ENCODE measurements around the gene LSM6. TPM values are rescaled to one million over a fixed set of nuclear protein-coding genes. Genes with fewer than 3 reads are reported as not detected.

Gene LSM6
- total and polyA plus RNA-seq, 2 experiments from 2014 or later: 70.4 to 238 TPM

DNA sequence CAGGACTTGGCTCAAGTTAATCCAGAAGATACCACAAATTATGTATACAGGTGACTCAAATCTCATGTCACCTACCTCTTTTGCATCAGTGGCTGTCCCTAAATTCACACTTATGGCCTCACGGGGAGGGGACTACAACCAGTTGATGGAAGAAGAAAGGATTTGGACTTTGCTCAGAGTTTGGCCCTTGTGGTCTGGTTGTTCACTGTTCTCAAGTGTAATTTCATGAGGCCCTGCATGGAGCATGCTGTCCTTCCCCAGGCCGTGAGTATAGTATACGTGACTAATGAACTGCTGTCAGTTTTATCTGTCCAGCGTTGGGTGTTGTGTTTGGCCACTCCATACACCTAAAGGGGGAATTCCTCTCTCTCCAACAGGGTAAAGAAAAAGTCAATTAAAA is 27.5 kb upstream of the LSM6 start (continued):
- TF ChIP-seq, protein P1, sequence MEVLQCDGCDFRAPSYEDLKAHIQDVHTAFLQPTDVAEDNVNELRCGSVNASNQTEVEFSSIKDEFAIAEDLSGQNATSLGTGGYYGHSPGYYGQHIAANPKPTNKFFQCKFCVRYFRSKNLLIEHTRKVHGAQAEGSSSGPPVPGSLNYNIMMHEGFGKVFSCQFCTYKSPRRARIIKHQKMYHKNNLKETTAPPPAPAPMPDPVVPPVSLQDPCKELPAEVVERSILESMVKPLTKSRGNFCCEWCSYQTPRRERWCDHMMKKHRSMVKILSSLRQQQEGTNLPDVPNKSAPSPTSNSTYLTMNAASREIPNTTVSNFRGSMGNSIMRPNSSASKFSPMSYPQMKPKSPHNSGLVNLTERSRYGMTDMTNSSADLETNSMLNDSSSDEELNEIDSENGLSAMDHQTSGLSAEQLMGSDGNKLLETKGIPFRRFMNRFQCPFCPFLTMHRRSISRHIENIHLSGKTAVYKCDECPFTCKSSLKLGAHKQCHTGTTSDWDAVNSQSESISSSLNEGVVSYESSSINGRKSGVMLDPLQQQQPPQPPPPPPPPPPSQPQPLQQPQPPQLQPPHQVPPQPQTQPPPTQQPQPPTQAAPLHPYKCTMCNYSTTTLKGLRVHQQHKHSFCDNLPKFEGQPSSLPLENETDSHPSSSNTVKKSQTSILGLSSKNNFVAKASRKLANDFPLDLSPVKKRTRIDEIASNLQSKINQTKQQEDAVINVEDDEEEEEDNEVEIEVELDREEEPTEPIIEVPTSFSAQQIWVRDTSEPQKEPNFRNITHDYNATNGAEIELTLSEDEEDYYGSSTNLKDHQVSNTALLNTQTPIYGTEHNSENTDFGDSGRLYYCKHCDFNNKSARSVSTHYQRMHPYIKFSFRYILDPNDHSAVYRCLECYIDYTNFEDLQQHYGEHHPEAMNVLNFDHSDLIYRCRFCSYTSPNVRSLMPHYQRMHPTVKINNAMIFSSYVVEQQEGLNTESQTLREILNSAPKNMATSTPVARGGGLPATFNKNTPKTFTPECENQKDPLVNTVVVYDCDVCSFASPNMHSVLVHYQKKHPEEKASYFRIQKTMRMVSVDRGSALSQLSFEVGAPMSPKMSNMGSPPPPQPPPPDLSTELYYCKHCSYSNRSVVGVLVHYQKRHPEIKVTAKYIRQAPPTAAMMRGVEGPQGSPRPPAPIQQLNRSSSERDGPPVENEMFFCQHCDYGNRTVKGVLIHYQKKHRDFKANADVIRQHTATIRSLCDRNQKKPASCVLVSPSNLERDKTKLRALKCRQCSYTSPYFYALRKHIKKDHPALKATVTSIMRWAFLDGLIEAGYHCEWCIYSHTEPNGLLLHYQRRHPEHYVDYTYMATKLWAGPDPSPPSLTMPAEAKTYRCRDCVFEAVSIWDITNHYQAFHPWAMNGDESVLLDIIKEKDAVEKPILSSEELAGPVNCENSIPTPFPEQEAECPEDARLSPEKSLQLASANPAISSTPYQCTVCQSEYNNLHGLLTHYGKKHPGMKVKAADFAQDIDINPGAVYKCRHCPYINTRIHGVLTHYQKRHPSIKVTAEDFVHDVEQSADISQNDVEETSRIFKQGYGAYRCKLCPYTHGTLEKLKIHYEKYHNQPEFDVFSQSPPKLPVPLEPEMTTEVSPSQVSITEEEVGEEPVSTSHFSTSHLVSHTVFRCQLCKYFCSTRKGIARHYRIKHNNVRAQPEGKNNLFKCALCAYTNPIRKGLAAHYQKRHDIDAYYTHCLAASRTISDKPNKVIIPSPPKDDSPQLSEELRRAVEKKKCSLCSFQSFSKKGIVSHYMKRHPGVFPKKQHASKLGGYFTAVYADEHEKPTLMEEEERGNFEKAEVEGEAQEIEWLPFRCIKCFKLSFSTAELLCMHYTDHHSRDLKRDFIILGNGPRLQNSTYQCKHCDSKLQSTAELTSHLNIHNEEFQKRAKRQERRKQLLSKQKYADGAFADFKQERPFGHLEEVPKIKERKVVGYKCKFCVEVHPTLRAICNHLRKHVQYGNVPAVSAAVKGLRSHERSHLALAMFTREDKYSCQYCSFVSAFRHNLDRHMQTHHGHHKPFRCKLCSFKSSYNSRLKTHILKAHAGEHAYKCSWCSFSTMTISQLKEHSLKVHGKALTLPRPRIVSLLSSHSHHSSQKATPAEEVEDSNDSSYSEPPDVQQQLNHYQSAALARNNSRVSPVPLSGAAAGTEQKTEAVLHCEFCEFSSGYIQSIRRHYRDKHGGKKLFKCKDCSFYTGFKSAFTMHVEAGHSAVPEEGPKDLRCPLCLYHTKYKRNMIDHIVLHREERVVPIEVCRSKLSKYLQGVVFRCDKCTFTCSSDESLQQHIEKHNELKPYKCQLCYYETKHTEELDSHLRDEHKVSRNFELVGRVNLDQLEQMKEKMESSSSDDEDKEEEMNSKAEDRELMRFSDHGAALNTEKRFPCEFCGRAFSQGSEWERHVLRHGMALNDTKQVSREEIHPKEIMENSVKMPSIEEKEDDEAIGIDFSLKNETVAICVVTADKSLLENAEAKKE (CRISPR knock-in tag; IDR thresholded peaks at IDR 0.05): no peak
- TF ChIP-seq ZNF331 (CRISPR knock-in tag; IDR thresholded peaks at IDR 0.05; ENCODE audit: low read depth): no peak
- TF ChIP-seq EZH2phosphoT487 (IDR thresholded peaks at IDR 0.05; ENCODE audit: unreplicated experiment): no peak
- no peak for TF ChIP-seq ZNF114 (CRISPR knock-in tag; IDR thresholded peaks at IDR 0.05)

DNA sequence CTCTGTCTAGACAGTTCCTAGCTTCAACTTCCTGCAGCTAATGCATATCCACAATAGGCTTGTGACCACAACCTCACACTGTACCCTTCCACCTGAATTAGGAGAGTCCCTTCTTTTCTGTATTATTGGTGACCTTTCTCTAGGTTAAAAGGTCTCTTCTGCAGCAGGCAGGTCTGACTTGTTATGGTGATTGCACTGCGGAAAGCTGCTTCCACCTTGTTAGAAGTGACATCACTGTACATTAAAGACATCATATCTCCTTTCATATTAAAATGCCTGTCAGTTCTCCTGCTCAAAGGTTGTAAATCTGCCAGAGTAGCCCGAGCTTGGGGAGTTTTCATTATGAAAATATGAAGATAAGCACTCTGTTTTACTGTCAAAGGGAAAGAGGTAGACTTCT is 21.5 kb upstream of the LSM6 start:
- Mint-ChIP-seq H3K9me3 (no peaks in the 10 kb centered on the region), H3K36me3 (ENCODE audit: low read depth) (no peaks in the 10 kb centered on the region), H3K4me1 (peaks cover 20% of the 10 kb centered on the region), H3K27me3 (ENCODE audit: insufficient read depth, low read depth, poor library complexity) (no peaks in the 10 kb centered on the region), H3K4me3 (no peak overlapping the region), H3K27ac (no peak overlapping the region)
- Histone ChIP-seq H3K9me2 (ENCODE audit: insufficient read depth) (no peaks in the 10 kb centered on the region), H3K79me2 (replicated peaks; ENCODE audit: insufficient read depth) (no peaks in the 10 kb centered on the region), H3K27me3 (ENCODE audit: insufficient read depth) (no peaks in the 10 kb centered on the region), H3K27ac (ENCODE audit: low read depth) (no peak overlapping the region), H3K4me3 (no peak overlapping the region), H3K4me1 (ENCODE audit: insufficient read depth) (peaks cover 9% of the 10 kb centered on the region), H3K36me3 (ENCODE audit: insufficient read depth) (no peaks in the 10 kb centered on the region), H4K20me1 (replicated peaks; ENCODE audit: insufficient read depth) (no peaks in the 10 kb centered on the region), H2AFZ (no peak overlapping the region), H3K4me2 (no peak overlapping the region), H3F3A (replicated peaks; ENCODE audit: low read depth) (no peaks in the 10 kb centered on the region)
- ATAC-seq (peak; percentile 37; the same call in 1 of the 3 replicates), DNase-seq (ENCODE audit: low spot score) (no peak)
- TF ChIP-seq, protein P2, sequence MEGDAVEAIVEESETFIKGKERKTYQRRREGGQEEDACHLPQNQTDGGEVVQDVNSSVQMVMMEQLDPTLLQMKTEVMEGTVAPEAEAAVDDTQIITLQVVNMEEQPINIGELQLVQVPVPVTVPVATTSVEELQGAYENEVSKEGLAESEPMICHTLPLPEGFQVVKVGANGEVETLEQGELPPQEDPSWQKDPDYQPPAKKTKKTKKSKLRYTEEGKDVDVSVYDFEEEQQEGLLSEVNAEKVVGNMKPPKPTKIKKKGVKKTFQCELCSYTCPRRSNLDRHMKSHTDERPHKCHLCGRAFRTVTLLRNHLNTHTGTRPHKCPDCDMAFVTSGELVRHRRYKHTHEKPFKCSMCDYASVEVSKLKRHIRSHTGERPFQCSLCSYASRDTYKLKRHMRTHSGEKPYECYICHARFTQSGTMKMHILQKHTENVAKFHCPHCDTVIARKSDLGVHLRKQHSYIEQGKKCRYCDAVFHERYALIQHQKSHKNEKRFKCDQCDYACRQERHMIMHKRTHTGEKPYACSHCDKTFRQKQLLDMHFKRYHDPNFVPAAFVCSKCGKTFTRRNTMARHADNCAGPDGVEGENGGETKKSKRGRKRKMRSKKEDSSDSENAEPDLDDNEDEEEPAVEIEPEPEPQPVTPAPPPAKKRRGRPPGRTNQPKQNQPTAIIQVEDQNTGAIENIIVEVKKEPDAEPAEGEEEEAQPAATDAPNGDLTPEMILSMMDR (conservative IDR thresholded peaks at IDR 0.05; ENCODE audit: low read depth in 2 of 2): no peak
- TF ChIP-seq CREB1 (CRISPR knock-in tag; IDR thresholded peaks at IDR 0.05; ENCODE audit: low read depth): no peak
- TF ChIP-seq, protein P3, sequence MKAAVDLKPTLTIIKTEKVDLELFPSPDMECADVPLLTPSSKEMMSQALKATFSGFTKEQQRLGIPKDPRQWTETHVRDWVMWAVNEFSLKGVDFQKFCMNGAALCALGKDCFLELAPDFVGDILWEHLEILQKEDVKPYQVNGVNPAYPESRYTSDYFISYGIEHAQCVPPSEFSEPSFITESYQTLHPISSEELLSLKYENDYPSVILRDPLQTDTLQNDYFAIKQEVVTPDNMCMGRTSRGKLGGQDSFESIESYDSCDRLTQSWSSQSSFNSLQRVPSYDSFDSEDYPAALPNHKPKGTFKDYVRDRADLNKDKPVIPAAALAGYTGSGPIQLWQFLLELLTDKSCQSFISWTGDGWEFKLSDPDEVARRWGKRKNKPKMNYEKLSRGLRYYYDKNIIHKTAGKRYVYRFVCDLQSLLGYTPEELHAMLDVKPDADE (IDR thresholded peaks at IDR 0.05): no peak
- no peak for TF ChIP-seq STAT1 (IDR thresholded peaks at IDR 0.05; ENCODE audit: unreplicated experiment)
- no peak for TF ChIP-seq ZNF114 (CRISPR knock-in tag; IDR thresholded peaks at IDR 0.05)
- TF ChIP-seq EZH2 (IDR thresholded peaks at IDR 0.05; ENCODE audit: low read depth, unreplicated experiment): no peak
- TF ChIP-seq NANOG (IDR thresholded peaks at IDR 0.05; ENCODE audit: borderline replicate concordance): no peak
- TF ChIP-seq POLR2AphosphoS5 (IDR thresholded peaks at IDR 0.05; ENCODE audit: low read depth): no peak
- TF ChIP-seq, protein P4, sequence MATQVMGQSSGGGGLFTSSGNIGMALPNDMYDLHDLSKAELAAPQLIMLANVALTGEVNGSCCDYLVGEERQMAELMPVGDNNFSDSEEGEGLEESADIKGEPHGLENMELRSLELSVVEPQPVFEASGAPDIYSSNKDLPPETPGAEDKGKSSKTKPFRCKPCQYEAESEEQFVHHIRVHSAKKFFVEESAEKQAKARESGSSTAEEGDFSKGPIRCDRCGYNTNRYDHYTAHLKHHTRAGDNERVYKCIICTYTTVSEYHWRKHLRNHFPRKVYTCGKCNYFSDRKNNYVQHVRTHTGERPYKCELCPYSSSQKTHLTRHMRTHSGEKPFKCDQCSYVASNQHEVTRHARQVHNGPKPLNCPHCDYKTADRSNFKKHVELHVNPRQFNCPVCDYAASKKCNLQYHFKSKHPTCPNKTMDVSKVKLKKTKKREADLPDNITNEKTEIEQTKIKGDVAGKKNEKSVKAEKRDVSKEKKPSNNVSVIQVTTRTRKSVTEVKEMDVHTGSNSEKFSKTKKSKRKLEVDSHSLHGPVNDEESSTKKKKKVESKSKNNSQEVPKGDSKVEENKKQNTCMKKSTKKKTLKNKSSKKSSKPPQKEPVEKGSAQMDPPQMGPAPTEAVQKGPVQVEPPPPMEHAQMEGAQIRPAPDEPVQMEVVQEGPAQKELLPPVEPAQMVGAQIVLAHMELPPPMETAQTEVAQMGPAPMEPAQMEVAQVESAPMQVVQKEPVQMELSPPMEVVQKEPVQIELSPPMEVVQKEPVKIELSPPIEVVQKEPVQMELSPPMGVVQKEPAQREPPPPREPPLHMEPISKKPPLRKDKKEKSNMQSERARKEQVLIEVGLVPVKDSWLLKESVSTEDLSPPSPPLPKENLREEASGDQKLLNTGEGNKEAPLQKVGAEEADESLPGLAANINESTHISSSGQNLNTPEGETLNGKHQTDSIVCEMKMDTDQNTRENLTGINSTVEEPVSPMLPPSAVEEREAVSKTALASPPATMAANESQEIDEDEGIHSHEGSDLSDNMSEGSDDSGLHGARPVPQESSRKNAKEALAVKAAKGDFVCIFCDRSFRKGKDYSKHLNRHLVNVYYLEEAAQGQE (IDR thresholded peaks at IDR 0.05; ENCODE audit: unreplicated experiment): no peak
- no peak for TF ChIP-seq ZNF331 (CRISPR knock-in tag; IDR thresholded peaks at IDR 0.05; ENCODE audit: low read depth)
- no peak for TF ChIP-seq JUNB (IDR thresholded peaks at IDR 0.05; ENCODE audit: unreplicated experiment)

Measured in GM23338 (cell line).